LNCaP clone FGC (cell line): Measurements from ENCODE around the gene SAP25.

Experiments
- DNase-seq: peaks from one replicate; pipeline ENCODE4 v3.0.0-alpha.2; 2011; ENCODE audit warnings: low read depth
- H3K4me3 ChIP-seq: 2 replicates; pipeline ENCODE4 v1.5.1; 2011; ENCODE audit warnings: mild to moderate bottlenecking, low read depth, low read length, control low read depth
- CTCF ChIP-seq: IDR thresholded peaks from 2 replicates; pipeline ENCODE4 v1.5.1; 2012; ENCODE audit warnings: mild to moderate bottlenecking; ENCODE audit not compliant: control insufficient read depth, insufficient read depth; ENCODE audit errors: extremely low read depth

The SAP25 gene

GRCh38 chr7:100575206-100575631 is 1.5 kb upstream of the SAP25 start:
- TF ChIP-seq CTCF = no peak
- no peak for DNase-seq
- H3K4me3 ChIP-seq = no peak overlapping the region

- no peak for DNase-seq
These were observed 884 bp upstream of the SAP25 start for GRCh38 chr7:100574362-100575205.

GRCh38 chr7:100572949-100573675 is 588 bp downstream of the SAP25 start:
- no peak for TF ChIP-seq CTCF
- no peak overlapping the region for H3K4me3 ChIP-seq
- no peak for DNase-seq

More at GRCh38 chr7:100574362-100575205, 884 bp upstream of the SAP25 start:
- H3K4me3 ChIP-seq = no peak overlapping the region
- no peak for TF ChIP-seq CTCF

- no peak overlapping the region for H3K4me3 ChIP-seq
- no peak for TF ChIP-seq CTCF
- DNase-seq = no peak
These were observed 1.3 kb downstream of the SAP25 start for GRCh38 chr7:100572281-100572948.

- TF ChIP-seq CTCF = no peak
- DNase-seq = no peak
- H3K4me3 ChIP-seq = no peak overlapping the region
These were observed 1.9 kb downstream of the SAP25 start for GRCh38 chr7:100571829-100572116.

GRCh38 chr7:100570954-100571828 is 2.5 kb downstream of the SAP25 start:
- no peak for DNase-seq
- TF ChIP-seq CTCF = no peak
- H3K4me3 ChIP-seq = no peak overlapping the region
